Measurements from ENCODE around the gene CENPE. TPM values are rescaled to one million over a fixed set of nuclear protein-coding genes. Genes with fewer than 3 reads are reported as not detected.

CENPE gene
- total RNA-seq, 2 experiments from 2014 or later: 23.6 to 70.9 TPM

DNA sequence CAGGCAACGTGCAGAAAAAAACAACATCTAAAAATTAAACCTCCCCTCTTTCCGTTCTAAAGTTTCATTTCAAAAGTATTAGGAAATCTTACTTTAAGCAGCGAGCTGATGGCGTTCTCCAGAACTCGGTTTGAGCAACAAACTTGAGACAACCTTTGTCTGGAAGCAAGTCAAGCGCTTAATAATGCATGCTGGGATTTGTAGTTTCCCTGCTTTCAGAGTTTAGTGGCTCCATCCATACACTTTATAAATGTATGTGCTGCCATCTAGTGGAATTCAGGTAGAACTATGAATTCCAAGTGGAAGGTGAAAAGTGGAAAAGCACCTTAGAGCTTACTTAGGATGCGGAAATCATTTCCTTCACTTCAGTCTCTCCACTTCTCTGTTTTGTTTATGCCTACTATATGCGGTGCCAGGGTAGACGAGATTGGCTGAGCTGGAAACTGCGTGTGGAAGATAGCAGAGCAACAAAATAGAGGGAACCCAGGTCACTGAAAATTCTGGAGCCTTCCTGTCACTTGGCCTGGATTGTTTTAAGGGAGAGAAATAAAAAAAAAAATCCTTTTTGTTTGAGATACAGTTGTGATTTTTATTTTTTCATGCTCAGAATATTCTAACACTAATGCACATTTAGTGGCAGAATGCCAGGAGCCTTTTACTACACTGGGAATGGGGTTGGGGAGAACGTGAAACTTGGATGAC is 98.3 kb downstream of the CENPE start, which contains the start of gene BDH2:
Gene BDH2 (minus strand): TSS at position 144 of the 702 bp plus-strand sequence. CDS start 3,580 bp downstream, outside the sequence.
- peak; percentile 94 for DNase-seq (ENCODE audit: low spot score)
- H3K9me3 ChIP-seq (ENCODE audit: low read length): no peaks in the 10 kb centered on the region
- H3K4me2 ChIP-seq (ENCODE audit: low read length): peak within 1 kb of the TSS; percentile 88
- intact Hi-C loops (cut with micrococcal nuclease; ENCODE audit: unreplicated experiment): loop anchor here (5.0 to 10.0 kb wide), 4 partner anchors 273 to 753 kb away; partner anchors contain the start of genes NFKB1, SLC39A8 and UBE2D3
- no TSS peak for BruUV-seq (replicated peaks)
- CTCF ChIA-PET (ENCODE audit: unreplicated experiment): interaction anchor here (0.9 to 1.0 kb wide), 2 partner anchors 8 to 272 kb away, joined by 3 read pairs; no protein-coding TSS in a partner anchor
- no peaks in the 10 kb centered on the region for H3K79me2 ChIP-seq (ENCODE audit: insufficient read depth, low read depth, low read length)
- TF ChIP-seq EZH2phosphoT487 (IDR thresholded peaks at IDR 0.05; ENCODE audit: borderline replicate concordance, low read depth, low read length): no peak
- peak; percentile 90 for TF ChIP-seq CTCF (conservative IDR thresholded peaks at IDR 0.05; ENCODE audit: low read length)
- no peak within 1 kb of the TSS for H3K27ac ChIP-seq (ENCODE audit: low read depth, low read length, poor library complexity, severe bottlenecking)
- H3K36me3 ChIP-seq (ENCODE audit: insufficient read depth, low read length): peaks cover 7% of the 10 kb centered on the region
- peaks cover 8% of the 10 kb centered on the region for H3K4me1 ChIP-seq (ENCODE audit: insufficient read depth, low read length, poor library complexity, severe bottlenecking)
- H2AFZ ChIP-seq (ENCODE audit: low read length): peak within 1 kb of the TSS; percentile 95
- POLR2A ChIA-PET: interaction anchor here (0.6 to 1.9 kb wide), 7 partner anchors 11 to 436 kb away, joined by 3 to 6 read pairs (median 4); partner anchors contain the start of gene SLC9B2
- H4K20me1 ChIP-seq (ENCODE audit: insufficient read depth, low read length): no peaks in the 10 kb centered on the region
- no peaks in the 10 kb centered on the region for H3K9me2 ChIP-seq (ENCODE audit: insufficient read depth, low read length)
- peak within 1 kb of the TSS; percentile 69 for H3K4me3 ChIP-seq (ENCODE audit: low read depth, low read length, poor library complexity, severe bottlenecking)

DNA sequence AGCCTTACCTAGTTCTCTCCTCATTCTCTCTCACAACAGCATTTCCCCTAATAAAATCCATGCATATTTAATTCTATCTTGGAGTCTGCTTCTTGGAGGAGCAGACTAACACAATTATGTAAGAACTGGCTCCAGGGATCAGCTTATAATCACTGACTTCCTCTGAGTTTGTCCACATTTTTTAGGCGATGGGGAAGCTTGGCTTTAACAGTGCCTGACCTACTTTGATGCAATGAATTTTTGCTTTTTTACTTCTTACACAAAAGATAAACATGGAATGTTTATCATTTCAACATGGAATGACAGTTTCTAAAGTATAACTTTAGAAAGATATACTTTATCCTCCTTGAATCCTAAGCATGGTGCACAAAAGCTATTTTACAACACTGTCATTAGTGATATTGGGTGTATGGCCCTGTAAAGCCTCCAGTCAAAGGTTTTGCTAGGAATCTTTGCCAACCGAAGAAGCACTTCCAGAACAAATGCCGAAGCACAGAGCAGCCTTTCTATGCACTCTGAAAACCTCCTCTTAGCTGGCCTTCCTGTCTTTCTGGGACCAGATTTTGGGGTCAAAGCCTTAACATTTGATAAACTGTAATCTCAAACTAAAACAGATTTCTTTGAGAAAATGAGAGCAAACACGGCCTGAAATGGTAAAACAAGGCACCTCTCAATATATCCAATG is 99.2 kb downstream of the CENPE start:
- no peaks in the 10 kb centered on the region for H3K9me3 ChIP-seq (ENCODE audit: low read length)
- no peaks in the 10 kb centered on the region for H3K9me2 ChIP-seq (ENCODE audit: insufficient read depth, low read length)
- peak overlapping the region; percentile 69 for H3K4me3 ChIP-seq (ENCODE audit: low read depth, low read length, poor library complexity, severe bottlenecking)
- H3K27ac ChIP-seq (ENCODE audit: low read depth, low read length, poor library complexity, severe bottlenecking): no peak overlapping the region
- ChIA-PET CTCF (ENCODE audit: unreplicated experiment) (no interaction called here), POLR2A (interaction anchor here (1.1 to 1.9 kb wide), 5 partner anchors 10 to 22 kb away, joined by 3 to 6 read pairs (median 4); partner anchors contain the start of gene SLC9B2)
- H3K4me1 ChIP-seq (ENCODE audit: insufficient read depth, low read length, poor library complexity, severe bottlenecking): peaks cover 8% of the 10 kb centered on the region
- peak overlapping the region; percentile 88 for H3K4me2 ChIP-seq (ENCODE audit: low read length)
- no peak for TF ChIP-seq EZH2phosphoT487 (IDR thresholded peaks at IDR 0.05; ENCODE audit: borderline replicate concordance, low read depth, low read length)
- no peak for TF ChIP-seq CTCF (conservative IDR thresholded peaks at IDR 0.05; ENCODE audit: low read length)
- DNase-seq (ENCODE audit: low spot score): no peak
- H3K36me3 ChIP-seq (ENCODE audit: insufficient read depth, low read length): no peaks in the 10 kb centered on the region
- intact Hi-C loops (cut with micrococcal nuclease; ENCODE audit: unreplicated experiment): loop anchor here (5.0 kb wide), 3 partner anchors 272 to 752 kb away; partner anchors contain the start of genes NFKB1, SLC39A8 and UBE2D3
- H3K79me2 ChIP-seq (ENCODE audit: insufficient read depth, low read depth, low read length): no peaks in the 10 kb centered on the region
- H4K20me1 ChIP-seq (ENCODE audit: insufficient read depth, low read length): no peaks in the 10 kb centered on the region
- BruUV-seq (replicated peaks): no TSS peak
- H2AFZ ChIP-seq (ENCODE audit: low read length): peak overlapping the region; percentile 95

Measured in OCI-LY7 (cell line).